Measurements from ENCODE around the gene EFHD2. TPM values are rescaled to one million over a fixed set of nuclear protein-coding genes. Genes with fewer than 3 reads are reported as not detected.
"Not testable (repeated sequence)": the region's sequence is repeated elsewhere in the genome, so short reads cannot be mapped to it uniquely, and the experiment has no call there.

The EFHD2 gene
- total RNA-seq, 2 donors from 2014 or later: 36.7 to 47.6 TPM

DNA sequence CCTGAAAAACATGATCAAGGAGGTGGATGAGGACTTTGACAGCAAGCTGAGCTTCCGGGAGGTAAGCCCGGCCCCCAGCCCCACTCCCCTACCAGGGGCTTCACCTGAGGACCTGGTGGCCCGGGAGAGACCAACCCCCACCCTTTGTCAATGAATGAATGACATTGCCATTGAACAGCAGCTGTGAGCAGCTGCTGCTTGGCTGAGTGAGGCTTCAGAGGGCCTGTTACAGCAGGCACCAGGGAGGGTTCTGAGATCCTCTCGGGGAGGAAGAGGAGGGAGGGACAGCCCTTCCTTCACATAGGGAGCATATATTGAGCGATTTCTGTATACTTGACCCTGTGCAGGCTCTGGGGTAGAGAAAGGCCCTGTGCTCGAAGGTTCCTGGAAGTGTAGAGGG is 16.3 kb downstream of the EFHD2 start:
- H3K27me3 ChIP-seq (ENCODE audit: control insufficient read depth, insufficient read depth, low read length, poor library complexity, severe bottlenecking): no peaks in the 10 kb centered on the region
- H3K27me3 Mint-ChIP-seq (ENCODE audit: insufficient read depth): no peaks in the 10 kb centered on the region
- H3K4me3 ChIP-seq (ENCODE audit: low read length): no peak overlapping the region
- no peaks in the 10 kb centered on the region for H3K4me1 Mint-ChIP-seq
- no peaks in the 10 kb centered on the region for H3K9me3 ChIP-seq (ENCODE audit: control insufficient read depth, low read length)
- H3K36me3 Mint-ChIP-seq (ENCODE audit: low read depth): peaks cover 34% of the 10 kb centered on the region
- no peak for DNase-seq
- H3K4me1 ChIP-seq (ENCODE audit: control insufficient read depth, insufficient read depth, low read length): no peaks in the 10 kb centered on the region
- H3K9ac ChIP-seq (ENCODE audit: extremely low read depth, low read length, poor library complexity, severe bottlenecking): no peak overlapping the region
- H3K36me3 ChIP-seq (ENCODE audit: control insufficient read depth, insufficient read depth, low read length): peaks cover 10% of the 10 kb centered on the region
- peaks cover 3% of the 10 kb centered on the region for H3K9me3 Mint-ChIP-seq
- H3K27ac ChIP-seq (ENCODE audit: low read depth, low read length): no peak overlapping the region
- WGBS, 2 experiments (ENCODE audit: insufficient coverage in 1 of 2, insufficient read length in 1 of 2): 40 to 82% methylated on average over 1 to 6 of the region's 6 CpGs
- TF ChIP-seq, protein P1, sequence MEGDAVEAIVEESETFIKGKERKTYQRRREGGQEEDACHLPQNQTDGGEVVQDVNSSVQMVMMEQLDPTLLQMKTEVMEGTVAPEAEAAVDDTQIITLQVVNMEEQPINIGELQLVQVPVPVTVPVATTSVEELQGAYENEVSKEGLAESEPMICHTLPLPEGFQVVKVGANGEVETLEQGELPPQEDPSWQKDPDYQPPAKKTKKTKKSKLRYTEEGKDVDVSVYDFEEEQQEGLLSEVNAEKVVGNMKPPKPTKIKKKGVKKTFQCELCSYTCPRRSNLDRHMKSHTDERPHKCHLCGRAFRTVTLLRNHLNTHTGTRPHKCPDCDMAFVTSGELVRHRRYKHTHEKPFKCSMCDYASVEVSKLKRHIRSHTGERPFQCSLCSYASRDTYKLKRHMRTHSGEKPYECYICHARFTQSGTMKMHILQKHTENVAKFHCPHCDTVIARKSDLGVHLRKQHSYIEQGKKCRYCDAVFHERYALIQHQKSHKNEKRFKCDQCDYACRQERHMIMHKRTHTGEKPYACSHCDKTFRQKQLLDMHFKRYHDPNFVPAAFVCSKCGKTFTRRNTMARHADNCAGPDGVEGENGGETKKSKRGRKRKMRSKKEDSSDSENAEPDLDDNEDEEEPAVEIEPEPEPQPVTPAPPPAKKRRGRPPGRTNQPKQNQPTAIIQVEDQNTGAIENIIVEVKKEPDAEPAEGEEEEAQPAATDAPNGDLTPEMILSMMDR (conservative IDR thresholded peaks at IDR 0.05): no peak
- H3K27ac Mint-ChIP-seq: peak overlapping the region; percentile 64
- no peak overlapping the region for H3K4me3 Mint-ChIP-seq

- H3K36me3 Mint-ChIP-seq (ENCODE audit: low read depth): peaks cover 28% of the 10 kb centered on the region
- peaks cover 1% of the 10 kb centered on the region for H3K9me3 Mint-ChIP-seq
- H3K9me3 ChIP-seq (ENCODE audit: control insufficient read depth, low read length): no peaks in the 10 kb centered on the region
- DNase-seq: no peak
- no peak overlapping the region for H3K4me3 ChIP-seq (ENCODE audit: low read length)
- H3K9ac ChIP-seq (ENCODE audit: extremely low read depth, low read length, poor library complexity, severe bottlenecking): no peak overlapping the region
- peaks cover 13% of the 10 kb centered on the region for H3K36me3 ChIP-seq (ENCODE audit: control insufficient read depth, insufficient read depth, low read length)
- H3K4me3 Mint-ChIP-seq: no peak overlapping the region
- 89 to 91% methylated on average over 24 to 30 of the region's 30 CpGs for WGBS, 2 experiments (ENCODE audit: insufficient coverage in 1 of 2, insufficient read length in 1 of 2)
- no peak overlapping the region for H3K27ac ChIP-seq (ENCODE audit: low read depth, low read length)
- peak overlapping the region; percentile 64 for H3K27ac Mint-ChIP-seq
- H3K4me1 ChIP-seq (ENCODE audit: control insufficient read depth, insufficient read depth, low read length): no peaks in the 10 kb centered on the region
- no peaks in the 10 kb centered on the region for H3K27me3 ChIP-seq (ENCODE audit: control insufficient read depth, insufficient read depth, low read length, poor library complexity, severe bottlenecking)
- no peaks in the 10 kb centered on the region for H3K4me1 Mint-ChIP-seq
- no peaks in the 10 kb centered on the region for H3K27me3 Mint-ChIP-seq (ENCODE audit: insufficient read depth)
- TF ChIP-seq, protein P1 (conservative IDR thresholded peaks at IDR 0.05): no peak
Observed at GRCh38 chr1:15426492-15427279, 17.0 kb downstream of the EFHD2 start.

DNA sequence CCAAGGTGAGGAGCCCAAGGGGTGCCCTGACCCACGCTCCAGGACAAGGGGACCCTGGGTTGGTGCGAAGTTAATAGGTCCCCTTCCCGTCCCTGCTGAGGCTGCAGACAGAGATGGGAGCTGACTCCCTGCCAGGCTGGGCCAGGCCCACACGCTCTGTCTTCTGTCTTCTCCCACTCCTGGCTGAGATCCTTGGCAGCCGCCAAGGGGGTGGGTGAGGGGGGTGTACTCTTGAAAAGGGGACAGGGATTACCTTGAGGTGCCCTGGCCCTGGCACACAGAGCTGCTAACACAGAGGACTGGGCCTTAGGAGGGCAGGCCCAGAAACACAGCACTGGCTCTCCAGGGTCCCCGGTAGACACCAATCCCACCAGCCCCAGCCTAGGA is 17.6 kb downstream of the EFHD2 start:
- TF ChIP-seq, protein P1 (conservative IDR thresholded peaks at IDR 0.05): no peak
- no peak overlapping the region for H3K27ac Mint-ChIP-seq
- H3K36me3 ChIP-seq (ENCODE audit: control insufficient read depth, insufficient read depth, low read length): peaks cover 15% of the 10 kb centered on the region
- 90 to 96% methylated on average over 2 to 6 of the region's 6 CpGs for WGBS, 2 experiments (ENCODE audit: insufficient coverage in 1 of 2, insufficient read length in 1 of 2)
- H3K9me3 ChIP-seq (ENCODE audit: control insufficient read depth, low read length): no peaks in the 10 kb centered on the region
- H3K4me1 ChIP-seq (ENCODE audit: control insufficient read depth, insufficient read depth, low read length): no peaks in the 10 kb centered on the region
- peaks cover 26% of the 10 kb centered on the region for H3K36me3 Mint-ChIP-seq (ENCODE audit: low read depth)
- H3K27me3 ChIP-seq (ENCODE audit: control insufficient read depth, insufficient read depth, low read length, poor library complexity, severe bottlenecking): no peaks in the 10 kb centered on the region
- no peak overlapping the region for H3K27ac ChIP-seq (ENCODE audit: low read depth, low read length)
- H3K4me3 Mint-ChIP-seq: no peak overlapping the region
- no peak for DNase-seq
- H3K9me3 Mint-ChIP-seq: no peaks in the 10 kb centered on the region
- no peak overlapping the region for H3K4me3 ChIP-seq (ENCODE audit: low read length)
- H3K27me3 Mint-ChIP-seq (ENCODE audit: insufficient read depth): no peaks in the 10 kb centered on the region
- no peak overlapping the region for H3K9ac ChIP-seq (ENCODE audit: extremely low read depth, low read length, poor library complexity, severe bottlenecking)
- peaks cover 3% of the 10 kb centered on the region for H3K4me1 Mint-ChIP-seq

DNA sequence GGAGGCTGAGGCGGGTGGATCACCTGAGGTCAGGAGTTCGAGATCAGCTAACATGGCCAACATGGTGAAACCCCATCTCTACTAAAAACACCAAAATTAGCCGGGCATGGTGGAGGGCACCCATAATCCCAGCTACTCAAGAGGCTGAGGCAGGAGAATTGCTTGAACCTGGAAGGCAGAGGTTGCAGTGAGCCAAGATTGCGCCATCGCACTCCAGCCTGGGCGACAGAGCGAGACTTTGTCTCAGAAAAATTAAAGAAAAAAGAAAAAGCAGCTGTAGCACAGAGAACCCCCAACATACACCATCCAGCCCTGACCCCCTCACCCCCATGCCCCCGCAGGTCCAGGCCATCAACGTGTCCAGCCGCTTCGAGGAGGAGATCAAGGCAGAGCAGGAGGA is 18.6 kb downstream of the EFHD2 start:
- H3K4me3 ChIP-seq (ENCODE audit: low read length); H3K27ac ChIP-seq (ENCODE audit: low read depth, low read length); H3K9ac ChIP-seq (ENCODE audit: extremely low read depth, low read length, poor library complexity, severe bottlenecking); DNase-seq; H3K4me1 Mint-ChIP-seq; H3K27me3 Mint-ChIP-seq (ENCODE audit: insufficient read depth); H3K4me1 ChIP-seq (ENCODE audit: control insufficient read depth, insufficient read depth, low read length); H3K27ac Mint-ChIP-seq; H3K4me3 Mint-ChIP-seq; H3K27me3 ChIP-seq (ENCODE audit: control insufficient read depth, insufficient read depth, low read length, poor library complexity, severe bottlenecking); H3K9me3 ChIP-seq (ENCODE audit: control insufficient read depth, low read length); H3K9me3 Mint-ChIP-seq: not testable (repeated sequence)
- peaks cover 24% of the 10 kb centered on the region for H3K36me3 Mint-ChIP-seq (ENCODE audit: low read depth)
- peaks cover 15% of the 10 kb centered on the region for H3K36me3 ChIP-seq (ENCODE audit: control insufficient read depth, insufficient read depth, low read length)
- WGBS, 2 experiments (ENCODE audit: insufficient coverage in 1 of 2, insufficient read length in 1 of 2): 95 to 96% methylated on average over 4 to 11 of the region's 11 CpGs
